Gastrocnemius medialis (tissue), 4 donors: ENCODE data around the gene AZIN2. TPM values are rescaled to one million over a fixed set of nuclear protein-coding genes. Genes with fewer than 3 reads are reported as not detected.
"Not testable (repeated sequence)": the region's sequence is repeated elsewhere in the genome, so short reads cannot be mapped to it uniquely, and the experiment has no call there.

Experiments used
- ATAC-seq, 2 donors: fragments of 150-250 bp; one replicate each; pipeline ENCODE4 v1.9.1; 2016
- DNase-seq, 2 donors: peaks; one replicate each; pipeline ENCODE4 v3.0.0-alpha.2; 2019
- H3K27ac ChIP-seq, 4 donors: fragments of 200-600 bp; sonication (generic); 1 replicate in 1 of 4; 2 replicates in 3 of 4; pipeline ENCODE4 v1.5.1; 2016 to 2018; ENCODE audit warnings: mild to moderate bottlenecking in 2 of 4, moderate library complexity in 1 of 4
- H3K27me3 ChIP-seq, 3 donors: fragments of 200-600 bp; sonication (generic) in 2 of 3; 1 replicate in 1 of 3; 2 replicates in 2 of 3; pipeline versions ENCODE4 v1.5.1 to v1.6.0; 2016 to 2019; ENCODE audit warnings: mild to moderate bottlenecking in 1 of 3, moderate library complexity in 1 of 3
- H3K36me3 ChIP-seq, 2 donors: fragments of 200-600 bp; sonication (generic) in 1 of 2; one replicate each; pipeline ENCODE4 v1.5.1; 2017 to 2018
- H3K4me1 ChIP-seq, 2 donors: fragments of 200-600 bp; sonication (generic) in 1 of 2; one replicate each; pipeline ENCODE4 v1.5.1; 2016 to 2017; ENCODE audit warnings: mild to moderate bottlenecking in 2 of 2
- H3K4me3 ChIP-seq, 4 donors: fragments of 200-600 bp; sonication (generic) in 3 of 4; 1 replicate in 1 of 4; 2 replicates in 3 of 4; pipeline ENCODE4 v1.5.1; 2016 to 2019; ENCODE audit warnings: mild to moderate bottlenecking in 2 of 4
- H3K9me3 ChIP-seq, 3 donors: fragments of 200-600 bp; sonication (generic) in 2 of 3; 1 replicate in 1 of 3; 2 replicates in 2 of 3; pipeline ENCODE4 v1.5.1; 2016 to 2019
- CTCF ChIP-seq, 5 experiments: fragments of 450-650 bp in 3 of 5; fragments of 200-600 bp in 2 of 5; sonication (generic) in 2 of 5; IDR thresholded peaks in 4 of 5; conservative IDR thresholded peaks in 1 of 5; 1 replicate in 4 of 5; 2 replicates in 1 of 5; pipeline ENCODE4 v1.5.1; 2016 to 2019; ENCODE audit warnings: antibody characterized with exemption in 5 of 5, mild to moderate bottlenecking in 3 of 5, moderate library complexity in 3 of 5
- POLR2A ChIP-seq, 2 donors: fragments of 450-650 bp; IDR thresholded peaks; one replicate each; pipeline ENCODE4 v1.6.1; 2017; ENCODE audit warnings: antibody characterized with exemption in 2 of 2, mild to moderate bottlenecking in 2 of 2, moderate library complexity in 2 of 2
- in situ Hi-C, 4 donors: fragments of 200-750 bp; cut with MboI; loops; one replicate each; pipeline versions ENCODE4 v1.15.0 to v1.8.0; 2017; ENCODE audit warnings: low sequenced_read_pairs in 4 of 4
- intact Hi-C: fragments of 100-400 bp; cut with DNase I; formaldehyde crosslinking; loops from one replicate; pipeline ENCODE4 v1.15.1; 2023; ENCODE audit warnings: low total_unique reads
- total RNA-seq, 4 donors: library from RNA; depleted of rRNA; stranded (reverse); fragments of >200 nt; gene quantifications; one replicate each; pipeline versions ENCODE4 v1.1.0 to v1.2.3, GENCODE V29; 2016

Gene AZIN2
- total RNA-seq, 4 donors from 2014 or later, result 0.52 to 3.1 (median 1.2) TPM

- H3K4me1 ChIP-seq, result no peaks in the 10 kb centered on the region
- no peak overlapping the region for H3K4me3 ChIP-seq
- H3K9me3 ChIP-seq, result peaks cover 0 to 7% (median 0%) of the 10 kb centered on the region in 3 donors
- in situ Hi-C loops, result no loop called here
- TF ChIP-seq CTCF (IDR thresholded peaks at IDR 0.05 in 4 of 5, conservative IDR thresholded peaks at IDR 0.05 in 1 of 5) (no peak), POLR2A (IDR thresholded peaks at IDR 0.05) (no peak)
- DNase-seq, result no peak
- no peaks in the 10 kb centered on the region for H3K27me3 ChIP-seq
- H3K36me3 ChIP-seq, result no peaks in the 10 kb centered on the region
- no peak overlapping the region for H3K27ac ChIP-seq
- no peak for ATAC-seq
- intact Hi-C loops, result no loop called here
Observed at GRCh38 chr1:33061834-33062233, 19.1 kb upstream of the AZIN2 start.

GRCh38 chr1:33064284-33064683 is 16.7 kb upstream of the AZIN2 start:
- ATAC-seq, H3K9me3 ChIP-seq, in situ Hi-C loops, H3K27me3 ChIP-seq, H3K4me3 ChIP-seq, H3K4me1 ChIP-seq, DNase-seq, H3K27ac ChIP-seq, H3K36me3 ChIP-seq, intact Hi-C loops: not testable (repeated sequence)

GRCh38 chr1:33065301-33065700 is 15.7 kb upstream of the AZIN2 start:
- Histone ChIP-seq H3K27ac (no peak overlapping the region), H3K4me1 (no peaks in the 10 kb centered on the region), H3K27me3 (no peaks in the 10 kb centered on the region), H3K9me3 (peaks cover 0 to 7% (median 0%) of the 10 kb centered on the region in 3 donors), H3K4me3 (no peak overlapping the region), H3K36me3 (no peaks in the 10 kb centered on the region)
- TF ChIP-seq CTCF (IDR thresholded peaks at IDR 0.05 in 4 of 5, conservative IDR thresholded peaks at IDR 0.05 in 1 of 5) (no peak), POLR2A (IDR thresholded peaks at IDR 0.05) (no peak)
- intact Hi-C loops, result no loop called here
- no peak for ATAC-seq
- no peak for DNase-seq
- in situ Hi-C loops, result no loop called here

- intact Hi-C loops, DNase-seq, H3K36me3 ChIP-seq, ATAC-seq, H3K27me3 ChIP-seq, H3K4me1 ChIP-seq, in situ Hi-C loops, H3K9me3 ChIP-seq, H3K4me3 ChIP-seq, H3K27ac ChIP-seq: not testable (repeated sequence)
Observed at GRCh38 chr1:33066477-33066876, 14.5 kb upstream of the AZIN2 start.

- in situ Hi-C loops, H3K36me3 ChIP-seq, intact Hi-C loops, ATAC-seq, H3K9me3 ChIP-seq, H3K4me1 ChIP-seq, H3K4me3 ChIP-seq, DNase-seq, H3K27ac ChIP-seq, H3K27me3 ChIP-seq: not testable (repeated sequence)
Observed at GRCh38 chr1:33068108-33068507, 12.8 kb upstream of the AZIN2 start.

GRCh38 chr1:33070628-33071027 is 10.3 kb upstream of the AZIN2 start:
- ATAC-seq, result no peak
- H3K27me3 ChIP-seq, result no peaks in the 10 kb centered on the region
- no peak for DNase-seq
- H3K36me3 ChIP-seq, result no peaks in the 10 kb centered on the region
- H3K27ac ChIP-seq, result no peak overlapping the region
- in situ Hi-C loops, result loop anchor here in 2 of 4 donors (10.0 kb wide), 2 partner anchors 136 to 146 kb away; no protein-coding TSS in a partner anchor
- H3K9me3 ChIP-seq, result no peaks in the 10 kb centered on the region
- H3K4me1 ChIP-seq, result no peaks in the 10 kb centered on the region
- H3K4me3 ChIP-seq, result no peak overlapping the region
- TF ChIP-seq CTCF (IDR thresholded peaks at IDR 0.05 in 4 of 5, conservative IDR thresholded peaks at IDR 0.05 in 1 of 5) (no peak), POLR2A (IDR thresholded peaks at IDR 0.05) (no peak)
- intact Hi-C loops, result no loop called here
